ENCODE measurements around the gene VRK1.

VRK1 gene

GRCh38 chr14:96903444-96904023 is 106.4 kb downstream of the VRK1 start:
- no peak overlapping the region for H3K4me3 ChIP-seq (replicated peaks; ENCODE audit: insufficient read depth, low read length)
- DNase-seq (ENCODE audit: low read depth in 1 of 2, low spot score in 1 of 2), result no peak

GRCh38 chr14:96904201-96904600 is 107.0 kb downstream of the VRK1 start:
- Histone ChIP-seq H3K27me3 (ENCODE audit: insufficient read depth, poor library complexity, severe bottlenecking) (no peaks in the 10 kb centered on the region), H3K27ac (replicated peaks) (no peak overlapping the region; the same call in 1 of the 2 replicates), H3K4me3 (replicated peaks; ENCODE audit: insufficient read depth, low read length) (no peak overlapping the region)
- DNase-seq (ENCODE audit: low read depth in 1 of 2, low spot score in 1 of 2), result no peak
- TF ChIP-seq CTCF (IDR thresholded peaks at IDR 0.05; ENCODE audit: insufficient read depth, low read length) (no peak), GABPA (IDR thresholded peaks at IDR 0.05; ENCODE audit: low read depth) (no peak), SPI1 (IDR thresholded peaks at IDR 0.05; ENCODE audit: borderline replicate concordance, low read depth) (no peak), POLR2AphosphoS5 (IDR thresholded peaks at IDR 0.05; ENCODE audit: low read depth) (no peak), REST (IDR thresholded peaks at IDR 0.05; ENCODE audit: insufficient replicate concordance, low read depth) (no peak)

More at GRCh38 chr14:96903444-96904023, 106.4 kb downstream of the VRK1 start:
- Histone ChIP-seq H3K27ac (replicated peaks) (no peak overlapping the region), H3K27me3 (ENCODE audit: insufficient read depth, poor library complexity, severe bottlenecking) (no peaks in the 10 kb centered on the region)
- TF ChIP-seq SPI1 (IDR thresholded peaks at IDR 0.05; ENCODE audit: borderline replicate concordance, low read depth), result no peak
- TF ChIP-seq REST (IDR thresholded peaks at IDR 0.05; ENCODE audit: insufficient replicate concordance, low read depth), result no peak
- TF ChIP-seq POLR2AphosphoS5 (IDR thresholded peaks at IDR 0.05; ENCODE audit: low read depth), result no peak
- TF ChIP-seq CTCF (IDR thresholded peaks at IDR 0.05; ENCODE audit: insufficient read depth, low read length), result no peak
- no peak for TF ChIP-seq GABPA (IDR thresholded peaks at IDR 0.05; ENCODE audit: low read depth)

GRCh38 chr14:96905065-96905464 is 107.9 kb downstream of the VRK1 start:
- Histone ChIP-seq H3K27ac (replicated peaks) (peak overlapping the region; percentile 72), H3K27me3 (ENCODE audit: insufficient read depth, poor library complexity, severe bottlenecking) (no peaks in the 10 kb centered on the region), H3K4me3 (replicated peaks; ENCODE audit: insufficient read depth, low read length) (no peak overlapping the region)
- DNase-seq (ENCODE audit: low read depth in 1 of 2, low spot score in 1 of 2), result no peak
- TF ChIP-seq REST (IDR thresholded peaks at IDR 0.05; ENCODE audit: insufficient replicate concordance, low read depth), result no peak
- no peak for TF ChIP-seq CTCF (IDR thresholded peaks at IDR 0.05; ENCODE audit: insufficient read depth, low read length)
- no peak for TF ChIP-seq GABPA (IDR thresholded peaks at IDR 0.05; ENCODE audit: low read depth)
- TF ChIP-seq POLR2AphosphoS5 (IDR thresholded peaks at IDR 0.05; ENCODE audit: low read depth), result no peak
- TF ChIP-seq SPI1 (IDR thresholded peaks at IDR 0.05; ENCODE audit: borderline replicate concordance, low read depth), result peak; percentile 58

Measured in HL-60 (cell line).